ENCODE results near the gene MCU.
"Not testable (repeated sequence)": the region's sequence is repeated elsewhere in the genome, so short reads cannot be mapped to it uniquely, and the experiment has no call there.

Gene MCU

DNA sequence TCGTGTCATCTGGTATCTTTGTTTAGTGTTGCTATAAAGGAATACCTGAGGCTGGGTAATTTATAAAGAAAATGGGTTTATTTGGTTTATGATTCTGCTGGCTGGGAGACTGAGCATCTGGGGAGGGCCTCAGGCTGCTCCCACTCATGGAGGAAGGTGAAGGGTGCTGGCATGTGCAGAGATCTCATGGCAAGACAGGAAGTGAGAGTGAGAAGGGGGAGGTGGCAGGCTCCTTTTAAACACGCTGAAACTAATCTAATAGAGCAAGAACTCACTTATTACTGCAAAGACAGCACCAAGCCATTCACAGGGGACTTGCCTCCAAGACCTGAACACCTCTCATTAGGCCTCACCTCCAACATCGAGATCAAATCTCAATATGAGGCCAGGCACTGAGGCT lies 212.9 kb downstream of the MCU start:
- POLR2A ChIA-PET, result no interaction called here
- CTCF ChIA-PET, result no interaction called here
- no peak for DNase-seq
- H3K27ac ChIP-seq (ENCODE audit: insufficient read depth in 1 of 2, low read depth in 1 of 2, low read length in 2 of 2, poor library complexity in 1 of 2, severe bottlenecking in 2 of 2), result no peak overlapping the region
- H3K4me1 ChIP-seq (ENCODE audit: control extremely low read depth in 1 of 4, control insufficient read depth in 4 of 4, insufficient read depth in 4 of 4, low read length in 3 of 4), result no peaks in the 10 kb centered on the region
- H3K27me3 ChIP-seq (replicated peaks in 2 of 5; ENCODE audit: control insufficient read depth in 4 of 5, insufficient read depth in 5 of 5, low read length in 4 of 5), result no peaks in the 10 kb centered on the region
- no peak overlapping the region for H3K4me3 ChIP-seq (ENCODE audit: control insufficient read depth in 1 of 7, extremely low read depth in 1 of 7, insufficient read depth in 4 of 7, low read depth in 2 of 7, low read length in 6 of 7)
- H3K9me3 ChIP-seq (ENCODE audit: control extremely low read depth in 1 of 5, control insufficient read depth in 4 of 5, insufficient read depth in 2 of 5, low read depth in 1 of 5, low read length in 4 of 5), result no peaks in the 10 kb centered on the region
- H3K36me3 ChIP-seq (ENCODE audit: control insufficient read depth in 4 of 4, insufficient read depth in 4 of 4, low read length in 3 of 4), result no peaks in the 10 kb centered on the region
- 100% methylated on average over 2 of the region's 3 CpGs for WGBS (ENCODE audit: insufficient coverage)

DNA sequence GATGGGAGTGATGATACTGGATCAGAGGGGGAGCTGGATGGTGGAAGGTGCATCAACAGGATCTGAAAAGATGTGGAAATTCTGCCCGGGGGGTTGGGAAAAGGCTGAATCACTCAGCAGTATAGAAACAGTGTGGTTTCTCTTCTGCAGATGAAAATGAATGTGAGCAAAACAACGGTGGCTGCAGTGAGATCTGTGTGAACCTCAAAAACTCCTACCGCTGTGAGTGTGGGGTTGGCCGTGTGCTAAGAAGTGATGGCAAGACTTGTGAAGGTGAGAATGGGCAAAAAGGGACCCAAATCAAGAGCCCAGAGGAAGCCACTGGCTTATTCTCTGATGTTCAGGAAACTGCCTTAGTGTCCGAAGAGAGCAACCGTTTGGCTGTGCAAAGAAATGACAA lies 214.5 kb downstream of the MCU start:
- 97% methylated on average over 6 of the region's 6 CpGs for WGBS (ENCODE audit: insufficient coverage)
- Histone ChIP-seq H3K9me3 (ENCODE audit: control extremely low read depth in 1 of 5, control insufficient read depth in 4 of 5, insufficient read depth in 2 of 5, low read depth in 1 of 5, low read length in 4 of 5) (no peaks in the 10 kb centered on the region), H3K27ac (ENCODE audit: insufficient read depth in 1 of 2, low read depth in 1 of 2, low read length in 2 of 2, poor library complexity in 1 of 2, severe bottlenecking in 2 of 2) (no peak overlapping the region), H3K4me3 (ENCODE audit: control insufficient read depth in 1 of 7, extremely low read depth in 1 of 7, insufficient read depth in 4 of 7, low read depth in 2 of 7, low read length in 6 of 7) (no peak overlapping the region), H3K27me3 (replicated peaks in 2 of 5; ENCODE audit: control insufficient read depth in 4 of 5, insufficient read depth in 5 of 5, low read length in 4 of 5) (no peaks in the 10 kb centered on the region), H3K4me1 (ENCODE audit: control extremely low read depth in 1 of 4, control insufficient read depth in 4 of 4, insufficient read depth in 4 of 4, low read length in 3 of 4) (no peaks in the 10 kb centered on the region), H3K36me3 (ENCODE audit: control insufficient read depth in 4 of 4, insufficient read depth in 4 of 4, low read length in 3 of 4) (no peaks in the 10 kb centered on the region)
- POLR2A ChIA-PET, result no interaction called here
- no peak for DNase-seq
- CTCF ChIA-PET, result no interaction called here

DNA sequence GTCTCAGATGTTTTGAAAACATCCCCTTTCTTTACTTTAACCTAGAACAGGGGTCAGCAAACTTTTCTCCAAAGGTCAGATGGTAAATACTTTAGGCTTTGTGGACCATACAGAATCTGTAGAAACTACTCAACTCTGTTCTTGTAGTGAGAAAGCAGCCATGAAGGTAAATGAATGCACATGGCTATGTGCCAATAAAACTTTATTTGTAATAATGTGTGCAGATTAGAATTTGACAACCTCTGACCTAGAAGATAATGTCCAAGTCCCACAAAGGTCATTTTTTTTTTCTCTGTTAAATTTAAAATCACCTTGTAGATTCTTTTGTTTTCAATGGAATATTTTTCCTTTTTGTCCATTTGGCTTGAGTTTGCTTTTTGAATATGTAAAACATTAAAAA lies 218.8 kb downstream of the MCU start:
- H3K9me3 ChIP-seq (ENCODE audit: control extremely low read depth in 1 of 5, control insufficient read depth in 4 of 5, insufficient read depth in 2 of 5, low read depth in 1 of 5, low read length in 4 of 5), result no peaks in the 10 kb centered on the region
- no peaks in the 10 kb centered on the region for H3K4me1 ChIP-seq (ENCODE audit: control extremely low read depth in 1 of 4, control insufficient read depth in 4 of 4, insufficient read depth in 4 of 4, low read length in 3 of 4)
- POLR2A ChIA-PET, result no interaction called here
- H3K4me3 ChIP-seq (ENCODE audit: control insufficient read depth in 1 of 7, extremely low read depth in 1 of 7, insufficient read depth in 4 of 7, low read depth in 2 of 7, low read length in 6 of 7), result no peak overlapping the region
- CTCF ChIA-PET, result no interaction called here
- no peaks in the 10 kb centered on the region for H3K36me3 ChIP-seq (ENCODE audit: control insufficient read depth in 4 of 4, insufficient read depth in 4 of 4, low read length in 3 of 4)
- no peak for DNase-seq
- no peaks in the 10 kb centered on the region for H3K27me3 ChIP-seq (replicated peaks in 2 of 5; ENCODE audit: control insufficient read depth in 4 of 5, insufficient read depth in 5 of 5, low read length in 4 of 5)
- no peak overlapping the region for H3K27ac ChIP-seq (ENCODE audit: insufficient read depth in 1 of 2, low read depth in 1 of 2, low read length in 2 of 2, poor library complexity in 1 of 2, severe bottlenecking in 2 of 2)

DNA sequence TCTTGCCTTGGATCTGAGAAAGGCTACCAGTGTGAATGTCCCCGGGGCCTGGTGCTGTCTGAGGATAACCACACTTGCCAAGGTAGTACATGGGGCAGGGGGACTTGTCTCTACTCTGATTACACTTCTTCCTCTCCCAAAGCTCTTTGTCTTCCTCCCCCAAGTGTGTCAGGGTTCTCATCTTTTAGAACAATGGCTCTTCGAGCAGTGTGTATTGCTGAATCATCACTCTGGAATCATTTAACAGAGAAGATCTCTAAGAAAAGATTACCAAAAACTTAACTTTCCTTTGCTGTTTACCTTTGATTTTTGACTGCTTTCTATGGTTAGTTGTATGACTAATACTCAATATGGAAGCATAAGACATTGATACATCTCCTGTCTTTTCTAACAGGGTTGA lies 219.8 kb downstream of the MCU start:
- no CpG with 5 or more reads among the region's 2 CpGs for WGBS (ENCODE audit: insufficient coverage)
- ChIA-PET CTCF (no interaction called here), POLR2A (no interaction called here)
- Histone ChIP-seq H3K36me3 (ENCODE audit: control insufficient read depth in 4 of 4, insufficient read depth in 4 of 4, low read length in 3 of 4) (no peaks in the 10 kb centered on the region), H3K9me3 (ENCODE audit: control extremely low read depth in 1 of 5, control insufficient read depth in 4 of 5, insufficient read depth in 2 of 5, low read depth in 1 of 5, low read length in 4 of 5) (no peaks in the 10 kb centered on the region), H3K4me3 (ENCODE audit: control insufficient read depth in 1 of 7, extremely low read depth in 1 of 7, insufficient read depth in 4 of 7, low read depth in 2 of 7, low read length in 6 of 7) (no peak overlapping the region), H3K27me3 (replicated peaks in 2 of 5; ENCODE audit: control insufficient read depth in 4 of 5, insufficient read depth in 5 of 5, low read length in 4 of 5) (no peaks in the 10 kb centered on the region), H3K4me1 (ENCODE audit: control extremely low read depth in 1 of 4, control insufficient read depth in 4 of 4, insufficient read depth in 4 of 4, low read length in 3 of 4) (no peaks in the 10 kb centered on the region), H3K27ac (ENCODE audit: insufficient read depth in 1 of 2, low read depth in 1 of 2, low read length in 2 of 2, poor library complexity in 1 of 2, severe bottlenecking in 2 of 2) (no peak overlapping the region)
- DNase-seq, result no peak

DNA sequence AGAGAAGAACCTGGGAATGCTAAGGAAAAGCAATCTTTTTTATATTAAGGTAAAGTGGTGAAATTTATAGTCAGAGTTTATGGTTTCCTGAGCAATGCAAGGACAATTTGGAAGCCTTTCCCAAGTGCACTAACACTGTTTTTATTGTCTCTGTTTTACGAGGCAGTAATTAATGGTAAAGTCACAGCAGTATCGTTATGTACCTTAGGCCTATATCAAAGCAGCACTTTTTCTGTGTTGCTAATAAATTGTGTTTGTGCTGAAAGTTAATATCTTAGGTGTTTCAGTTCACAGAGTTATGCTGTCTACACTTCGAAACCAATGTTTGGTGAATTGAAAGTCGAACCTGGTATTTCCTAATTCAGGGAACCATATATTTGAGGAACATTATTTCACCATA lies 220.8 kb downstream of the MCU start:
- 95% methylated on average over 4 of the region's 4 CpGs for WGBS (ENCODE audit: insufficient coverage)
- Histone ChIP-seq H3K4me1 (ENCODE audit: control extremely low read depth in 1 of 4, control insufficient read depth in 4 of 4, insufficient read depth in 4 of 4, low read length in 3 of 4) (no peaks in the 10 kb centered on the region), H3K36me3 (ENCODE audit: control insufficient read depth in 4 of 4, insufficient read depth in 4 of 4, low read length in 3 of 4) (no peaks in the 10 kb centered on the region), H3K9me3 (ENCODE audit: control extremely low read depth in 1 of 5, control insufficient read depth in 4 of 5, insufficient read depth in 2 of 5, low read depth in 1 of 5, low read length in 4 of 5) (no peaks in the 10 kb centered on the region), H3K4me3 (ENCODE audit: control insufficient read depth in 1 of 7, extremely low read depth in 1 of 7, insufficient read depth in 4 of 7, low read depth in 2 of 7, low read length in 6 of 7) (no peak overlapping the region), H3K27me3 (replicated peaks in 2 of 5; ENCODE audit: control insufficient read depth in 4 of 5, insufficient read depth in 5 of 5, low read length in 4 of 5) (no peaks in the 10 kb centered on the region), H3K27ac (ENCODE audit: insufficient read depth in 1 of 2, low read depth in 1 of 2, low read length in 2 of 2, poor library complexity in 1 of 2, severe bottlenecking in 2 of 2) (no peak overlapping the region)
- ChIA-PET CTCF (no interaction called here), POLR2A (no interaction called here)
- no peak for DNase-seq

DNA sequence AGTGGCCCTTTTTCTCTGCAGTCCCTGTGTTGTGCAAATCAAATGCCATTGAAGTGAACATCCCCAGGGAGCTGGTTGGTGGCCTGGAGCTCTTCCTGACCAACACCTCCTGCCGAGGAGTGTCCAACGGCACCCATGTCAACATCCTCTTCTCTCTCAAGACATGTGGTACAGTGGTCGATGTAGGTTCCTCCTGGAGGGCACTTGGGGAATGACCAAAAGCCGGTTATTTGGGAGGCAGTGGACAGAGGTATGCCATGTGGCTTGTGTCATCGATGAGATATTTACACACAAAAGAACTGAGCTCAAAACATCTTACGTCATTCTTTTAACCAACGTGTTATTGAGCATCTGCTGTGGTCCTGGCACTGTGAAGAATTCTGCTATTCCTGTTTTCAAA lies 221.3 kb downstream of the MCU start:
- Histone ChIP-seq H3K36me3 (ENCODE audit: control insufficient read depth in 4 of 4, insufficient read depth in 4 of 4, low read length in 3 of 4) (no peaks in the 10 kb centered on the region), H3K27me3 (replicated peaks in 2 of 5; ENCODE audit: control insufficient read depth in 4 of 5, insufficient read depth in 5 of 5, low read length in 4 of 5) (no peaks in the 10 kb centered on the region), H3K27ac (ENCODE audit: insufficient read depth in 1 of 2, low read depth in 1 of 2, low read length in 2 of 2, poor library complexity in 1 of 2, severe bottlenecking in 2 of 2) (no peak overlapping the region), H3K4me3 (ENCODE audit: control insufficient read depth in 1 of 7, extremely low read depth in 1 of 7, insufficient read depth in 4 of 7, low read depth in 2 of 7, low read length in 6 of 7) (no peak overlapping the region), H3K4me1 (ENCODE audit: control extremely low read depth in 1 of 4, control insufficient read depth in 4 of 4, insufficient read depth in 4 of 4, low read length in 3 of 4) (no peaks in the 10 kb centered on the region), H3K9me3 (ENCODE audit: control extremely low read depth in 1 of 5, control insufficient read depth in 4 of 5, insufficient read depth in 2 of 5, low read depth in 1 of 5, low read length in 4 of 5) (no peaks in the 10 kb centered on the region)
- 96% methylated on average over 5 of the region's 7 CpGs for WGBS (ENCODE audit: insufficient coverage)
- no peak for DNase-seq
- POLR2A ChIA-PET, result no interaction called here
- CTCF ChIA-PET, result no interaction called here

DNA sequence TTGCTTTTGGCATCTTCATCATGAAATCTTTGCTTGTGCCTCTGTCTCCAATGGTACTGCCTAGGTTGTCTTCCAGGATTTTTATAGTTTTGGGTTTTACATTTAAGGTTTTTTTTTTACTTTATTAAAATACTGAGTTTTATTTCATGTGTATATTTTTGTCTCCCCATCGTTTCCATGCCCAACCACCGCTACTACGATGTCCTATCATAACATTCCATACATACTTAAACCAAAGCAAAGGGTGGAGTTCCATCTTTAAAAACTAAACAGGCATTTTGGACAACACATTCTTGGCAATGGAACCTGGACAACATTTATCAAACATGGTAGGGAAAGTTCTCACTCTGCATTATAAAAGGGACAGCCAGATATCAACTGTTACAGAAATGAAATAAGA lies 225.3 kb downstream of the MCU start:
- H3K4me3 ChIP-seq (ENCODE audit: control insufficient read depth in 1 of 7, extremely low read depth in 1 of 7, insufficient read depth in 4 of 7, low read depth in 2 of 7, low read length in 6 of 7); H3K27me3 ChIP-seq (replicated peaks in 2 of 5; ENCODE audit: control insufficient read depth in 4 of 5, insufficient read depth in 5 of 5, low read length in 4 of 5); CTCF ChIA-PET; POLR2A ChIA-PET; DNase-seq; H3K27ac ChIP-seq (ENCODE audit: insufficient read depth in 1 of 2, low read depth in 1 of 2, low read length in 2 of 2, poor library complexity in 1 of 2, severe bottlenecking in 2 of 2); H3K4me1 ChIP-seq (ENCODE audit: control extremely low read depth in 1 of 4, control insufficient read depth in 4 of 4, insufficient read depth in 4 of 4, low read length in 3 of 4); H3K36me3 ChIP-seq (ENCODE audit: control insufficient read depth in 4 of 4, insufficient read depth in 4 of 4, low read length in 3 of 4): not testable (repeated sequence)
- WGBS (ENCODE audit: insufficient coverage), result no CpG with 5 or more reads among the region's 3 CpGs
- peaks cover 0 to 26% (median 3%) of the 10 kb centered on the region in 5 experiments for H3K9me3 ChIP-seq (ENCODE audit: control extremely low read depth in 1 of 5, control insufficient read depth in 4 of 5, insufficient read depth in 2 of 5, low read depth in 1 of 5, low read length in 4 of 5)

Data from common myeloid progenitor, CD34-positive (primary cell).